Occipital lobe (tissue), 2 donors: ENCODE data around the gene TOM1L1. TPM values are rescaled to one million over a fixed set of nuclear protein-coding genes. Genes with fewer than 3 reads are reported as not detected.
"Not testable (repeated sequence)": the region's sequence is repeated elsewhere in the genome, so short reads cannot be mapped to it uniquely, and the experiment has no call there.

Experiments used
- DNase-seq: peaks from one replicate; lab custom pipeline; 2025; lab: John Stamatoyannopoulos, UW
- total RNA-seq: library from RNA; depleted of rRNA; stranded (reverse); fragments of >200 nt; gene quantifications from one replicate; pipeline ENCODE4 v1.2.3, GENCODE V29; 2014

The TOM1L1 gene, protein sequence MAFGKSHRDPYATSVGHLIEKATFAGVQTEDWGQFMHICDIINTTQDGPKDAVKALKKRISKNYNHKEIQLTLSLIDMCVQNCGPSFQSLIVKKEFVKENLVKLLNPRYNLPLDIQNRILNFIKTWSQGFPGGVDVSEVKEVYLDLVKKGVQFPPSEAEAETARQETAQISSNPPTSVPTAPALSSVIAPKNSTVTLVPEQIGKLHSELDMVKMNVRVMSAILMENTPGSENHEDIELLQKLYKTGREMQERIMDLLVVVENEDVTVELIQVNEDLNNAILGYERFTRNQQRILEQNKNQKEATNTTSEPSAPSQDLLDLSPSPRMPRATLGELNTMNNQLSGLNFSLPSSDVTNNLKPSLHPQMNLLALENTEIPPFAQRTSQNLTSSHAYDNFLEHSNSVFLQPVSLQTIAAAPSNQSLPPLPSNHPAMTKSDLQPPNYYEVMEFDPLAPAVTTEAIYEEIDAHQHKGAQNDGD
- 7.8 TPM for total RNA-seq

DNA sequence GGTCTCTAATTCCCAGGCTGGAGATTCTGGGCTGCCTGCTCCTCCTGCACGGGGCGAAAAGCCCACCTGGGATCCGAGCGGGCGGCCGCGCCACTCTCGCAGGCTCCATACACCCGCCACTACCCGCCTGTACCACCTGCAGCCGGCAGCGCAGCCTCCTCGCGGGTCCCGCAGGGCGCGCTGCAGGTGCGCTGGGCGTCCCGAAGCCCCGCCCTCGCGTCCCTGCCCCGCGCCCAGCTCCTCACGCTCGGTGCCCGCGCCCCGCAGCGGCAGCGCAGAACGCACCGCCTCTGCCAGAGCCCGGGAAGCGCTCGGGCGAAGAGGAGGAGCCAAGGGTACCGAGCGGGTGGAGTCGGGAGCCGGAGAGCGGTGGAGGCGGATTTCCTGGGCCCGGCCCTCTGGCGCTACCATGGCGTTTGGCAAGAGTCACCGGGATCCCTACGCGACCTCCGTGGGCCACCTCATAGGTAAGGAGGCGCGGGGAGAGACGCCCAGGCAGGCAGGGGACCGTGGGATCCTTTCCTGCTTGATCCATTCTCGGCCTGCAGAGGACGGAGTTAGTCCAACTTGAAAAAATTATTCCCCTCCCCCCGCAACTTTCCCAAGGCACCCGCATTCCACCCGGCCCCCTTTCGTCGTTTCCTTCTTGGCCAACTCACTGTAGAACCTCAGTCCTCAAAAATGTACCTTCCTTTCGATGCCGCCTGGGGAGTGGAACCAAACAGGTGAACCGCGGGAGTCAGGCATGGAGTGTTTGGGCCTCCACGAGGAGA, at the start of gene TOM1L1:
TOM1L1 (plus strand) TSS at position 396 of the 773 bp plus-strand sequence; CDS start at position 410, 14 bp downstream.
- peak; percentile 56 for DNase-seq

DNA sequence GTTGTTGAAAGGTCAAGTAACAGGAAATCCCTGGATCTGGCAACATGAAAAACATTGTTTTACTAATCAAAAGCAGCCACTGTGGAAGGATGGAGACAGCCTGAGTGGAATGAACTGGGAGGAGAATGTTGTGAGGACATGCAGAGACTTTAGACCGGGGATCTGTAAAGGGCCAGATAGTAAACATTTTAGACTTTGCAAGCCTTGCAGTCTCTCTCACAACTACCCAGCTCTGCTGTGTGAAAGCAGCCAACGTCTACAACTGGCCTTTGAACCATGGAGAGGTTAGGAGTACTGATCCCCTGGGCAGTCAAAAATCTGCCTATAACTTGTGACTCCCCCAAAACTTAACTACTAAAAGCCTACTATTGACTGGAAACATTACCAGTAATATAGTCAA, 41.5 kb upstream of the TOM1L1 start:
- DNase-seq = no peak

DNA sequence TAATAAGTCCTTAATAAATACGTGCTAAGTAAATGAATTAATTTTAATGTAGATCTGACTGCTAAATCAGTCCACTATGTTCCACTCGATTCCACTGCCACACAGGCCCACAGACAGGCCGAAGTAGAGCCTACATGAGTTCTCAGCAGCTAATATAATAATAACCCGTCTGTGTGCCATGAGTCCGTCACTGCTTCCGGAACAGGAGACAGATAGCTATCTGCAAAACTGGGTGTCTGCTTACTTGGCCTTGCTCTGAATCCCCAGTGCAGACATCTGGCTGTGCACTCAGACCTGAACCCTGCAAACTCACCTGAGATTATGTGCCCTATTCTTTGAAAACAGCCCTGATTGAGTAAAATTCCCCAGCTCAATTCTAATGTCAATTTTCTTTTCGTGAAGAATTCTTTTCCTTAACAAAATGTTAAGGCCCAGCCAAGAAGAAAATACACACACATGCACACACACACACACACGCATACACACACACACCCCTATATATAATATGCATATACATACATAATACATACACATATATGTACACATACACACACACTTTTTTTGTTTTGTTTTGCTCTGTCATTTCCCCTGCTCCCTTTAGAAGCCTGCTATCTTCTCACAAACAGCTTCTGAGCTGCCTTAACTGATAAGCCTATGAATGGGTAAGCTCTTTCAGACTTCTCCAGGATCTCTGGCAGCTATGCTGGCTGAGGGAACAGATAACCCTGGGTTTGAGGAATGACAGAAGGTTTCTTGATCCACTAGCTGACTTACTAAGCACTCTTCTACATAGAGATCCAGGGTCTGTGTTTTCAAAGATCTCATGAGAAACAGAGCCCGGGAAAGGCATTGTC, 39.8 kb upstream of the TOM1L1 start:
- DNase-seq = no peak

DNA sequence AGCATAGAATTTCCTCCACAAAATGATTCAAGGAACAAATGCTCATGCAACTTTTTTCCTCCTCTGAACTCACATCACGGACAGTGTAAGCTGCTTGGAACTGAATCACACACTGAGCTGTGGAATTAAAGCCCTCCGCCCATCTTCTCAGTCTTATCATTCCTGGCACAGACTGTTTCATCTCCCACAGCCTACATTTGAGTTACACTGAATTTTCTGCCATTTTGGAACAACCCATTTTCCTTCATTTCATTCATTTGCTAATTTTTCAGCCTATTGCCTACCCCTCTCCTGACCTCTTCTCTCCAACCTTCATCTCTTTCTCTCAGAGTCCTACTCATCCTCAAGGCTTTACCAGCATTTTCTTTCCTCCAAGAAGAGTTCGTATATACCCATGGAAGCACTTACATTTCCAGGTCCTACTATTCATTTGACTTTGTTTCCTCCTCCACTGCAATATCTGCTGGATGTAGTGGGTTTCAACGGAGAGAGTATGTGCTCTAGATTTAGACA, 39.1 kb upstream of the TOM1L1 start:
- no peak for DNase-seq

DNA sequence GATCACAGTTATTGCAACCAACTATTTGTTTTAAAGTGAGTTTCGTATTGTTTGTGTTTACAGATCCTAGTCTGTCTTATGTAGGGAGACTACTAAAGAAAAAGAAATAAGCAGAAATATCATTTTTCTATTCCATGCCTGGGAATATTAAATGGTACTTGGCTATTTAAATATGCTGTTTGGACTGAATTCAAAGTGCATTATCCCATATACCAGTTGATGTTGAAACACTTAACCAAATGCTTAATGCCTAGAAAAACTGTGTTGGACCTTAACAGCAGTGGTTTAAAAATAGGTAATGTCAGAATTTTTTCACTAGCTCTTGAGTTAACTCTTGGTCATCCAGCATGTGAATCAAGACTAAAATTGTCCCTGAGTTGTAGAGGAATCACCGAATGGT, 37.5 kb upstream of the TOM1L1 start:
- DNase-seq = no peak

DNA sequence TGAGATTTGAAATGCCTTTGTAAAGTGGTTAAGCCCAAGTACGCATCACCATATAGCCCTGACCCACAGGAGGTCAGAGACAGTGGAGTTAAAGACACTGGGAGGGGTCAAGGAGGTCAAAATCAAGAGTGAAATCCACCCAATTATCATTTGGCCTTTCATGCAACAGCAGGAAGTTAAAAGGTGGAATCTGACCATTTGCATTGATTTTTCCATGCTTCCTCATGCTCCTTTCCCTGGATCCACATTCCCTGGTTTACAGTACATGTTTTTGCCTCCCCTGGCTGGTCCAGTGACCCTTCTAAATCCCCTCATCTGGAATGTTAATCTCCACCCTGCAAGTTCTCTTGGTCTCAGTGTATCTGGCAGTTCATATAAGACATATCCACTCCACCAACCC, 36.6 kb upstream of the TOM1L1 start:
- DNase-seq = no peak

DNA sequence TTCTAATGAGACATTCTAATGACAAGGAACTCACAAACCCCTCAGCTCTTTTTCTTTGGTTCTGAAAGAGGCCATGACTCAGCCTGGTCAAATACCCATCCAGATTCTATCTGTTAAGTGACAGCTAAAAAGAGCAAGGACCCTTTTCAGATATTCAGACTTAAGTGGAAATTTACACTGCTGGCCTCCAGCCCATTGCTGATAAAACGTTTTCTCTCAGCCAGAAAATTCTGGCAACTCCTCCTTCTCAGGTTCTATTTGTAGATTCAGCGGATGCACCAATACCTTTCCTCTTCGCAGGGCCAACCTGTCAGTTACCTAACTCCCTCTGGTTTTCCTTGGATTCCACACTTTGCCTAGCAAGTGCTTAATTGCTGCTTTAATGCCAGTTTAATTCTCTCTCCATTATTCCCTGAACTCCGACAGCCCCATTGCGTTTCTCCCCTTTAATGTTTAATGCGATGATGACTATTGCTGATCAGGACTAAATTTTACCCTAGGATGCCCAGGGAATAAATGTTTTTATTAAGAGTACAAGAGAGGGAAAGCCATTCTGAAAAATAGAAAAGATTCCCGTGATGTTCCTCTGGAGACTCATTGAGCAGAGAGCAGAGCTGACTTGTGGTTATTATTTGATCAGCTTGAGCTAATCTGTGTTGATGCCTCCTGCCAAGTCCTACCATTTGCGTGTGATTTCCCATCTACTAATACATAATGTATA, 35.9 kb upstream of the TOM1L1 start:
- no peak for DNase-seq

DNA sequence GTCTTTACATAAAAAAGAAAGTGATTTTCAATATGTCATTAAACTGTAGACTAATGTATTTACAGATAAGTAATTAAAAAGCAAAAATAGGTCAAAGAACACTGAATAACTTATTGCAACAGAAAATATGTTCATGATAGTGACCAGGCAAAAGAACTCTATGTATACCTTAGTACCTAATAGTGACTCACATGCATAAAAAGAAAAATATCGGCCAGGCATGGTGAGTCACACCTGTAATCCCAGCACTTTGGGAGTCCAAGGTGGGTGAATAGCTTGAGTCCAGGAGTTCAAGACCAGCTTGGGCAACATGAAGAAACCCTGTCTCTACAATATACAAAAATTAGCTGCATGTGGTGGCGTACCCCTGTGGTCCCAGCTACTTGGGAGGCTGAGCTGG, 33.0 kb upstream of the TOM1L1 start:
- DNase-seq = no peak

DNA sequence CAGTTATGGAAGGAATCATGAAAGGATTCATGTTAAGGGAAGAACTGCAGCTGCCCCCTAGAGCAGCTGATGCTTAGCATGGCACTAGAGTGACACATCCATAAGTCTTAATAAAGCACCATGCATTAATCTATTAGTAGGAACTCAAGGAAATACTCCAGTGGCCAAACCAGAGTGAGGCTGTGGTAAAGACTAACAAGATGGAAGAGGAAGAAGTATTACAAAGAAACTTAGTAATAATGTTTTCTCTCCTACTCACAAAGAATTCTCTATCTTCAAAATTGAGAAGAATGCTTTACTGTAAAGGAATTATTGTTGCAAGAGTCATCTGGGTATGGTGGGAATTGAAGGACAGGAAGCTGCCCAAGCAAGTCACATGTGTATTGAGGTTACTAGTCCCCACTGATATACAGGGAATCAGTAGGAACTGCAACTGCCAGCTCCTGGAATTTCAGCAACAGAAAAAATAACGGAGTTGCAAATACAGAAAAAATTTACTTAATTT, 29.9 kb upstream of the TOM1L1 start:
- no peak for DNase-seq

DNA sequence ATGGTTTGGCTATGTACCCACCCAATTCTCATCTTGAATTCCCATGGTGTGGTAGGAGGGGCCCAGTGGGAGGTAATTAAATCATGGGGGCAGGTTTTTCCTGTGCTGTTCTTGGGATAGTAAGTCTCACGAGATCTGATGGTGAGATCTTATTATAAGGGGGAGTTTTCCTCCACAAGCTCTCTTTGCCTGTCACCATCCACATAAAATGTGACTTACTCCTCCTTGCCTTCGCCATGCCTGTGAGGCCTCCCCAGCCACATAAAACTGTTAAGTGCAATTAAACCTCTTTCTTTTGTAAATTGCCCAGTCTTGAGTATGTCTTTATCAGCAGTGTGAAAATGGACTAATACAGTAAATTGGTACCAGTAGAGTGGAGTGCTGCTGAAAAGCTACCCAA, 24.7 kb upstream of the TOM1L1 start:
- not testable (repeated sequence) for DNase-seq

DNA sequence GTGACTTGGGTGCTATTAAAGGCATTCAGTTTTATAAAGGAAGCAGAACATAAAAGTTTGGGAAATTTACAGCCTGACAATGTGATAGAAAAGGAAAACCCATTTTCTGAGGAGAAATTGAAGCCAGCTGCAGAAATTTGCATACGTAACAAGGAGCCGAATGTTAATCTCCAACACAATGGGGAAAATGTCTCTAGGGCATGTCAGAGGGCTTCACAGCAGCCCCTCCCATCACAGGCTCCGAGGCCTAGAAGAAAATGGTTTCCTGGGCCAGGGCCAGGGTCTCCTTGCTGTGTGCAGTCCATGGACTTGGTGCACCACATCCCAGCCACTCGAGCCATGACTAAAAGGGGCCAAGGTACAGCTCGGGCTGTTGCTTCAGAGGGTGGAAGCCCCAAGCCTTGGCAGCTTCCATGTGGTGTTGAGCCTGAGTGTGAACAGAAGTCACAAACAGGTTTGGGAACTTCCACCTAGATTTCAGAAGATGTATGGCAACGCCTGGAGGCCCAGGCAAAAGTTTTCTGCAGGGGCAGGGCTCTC, 23.9 kb upstream of the TOM1L1 start:
- DNase-seq = no peak

DNA sequence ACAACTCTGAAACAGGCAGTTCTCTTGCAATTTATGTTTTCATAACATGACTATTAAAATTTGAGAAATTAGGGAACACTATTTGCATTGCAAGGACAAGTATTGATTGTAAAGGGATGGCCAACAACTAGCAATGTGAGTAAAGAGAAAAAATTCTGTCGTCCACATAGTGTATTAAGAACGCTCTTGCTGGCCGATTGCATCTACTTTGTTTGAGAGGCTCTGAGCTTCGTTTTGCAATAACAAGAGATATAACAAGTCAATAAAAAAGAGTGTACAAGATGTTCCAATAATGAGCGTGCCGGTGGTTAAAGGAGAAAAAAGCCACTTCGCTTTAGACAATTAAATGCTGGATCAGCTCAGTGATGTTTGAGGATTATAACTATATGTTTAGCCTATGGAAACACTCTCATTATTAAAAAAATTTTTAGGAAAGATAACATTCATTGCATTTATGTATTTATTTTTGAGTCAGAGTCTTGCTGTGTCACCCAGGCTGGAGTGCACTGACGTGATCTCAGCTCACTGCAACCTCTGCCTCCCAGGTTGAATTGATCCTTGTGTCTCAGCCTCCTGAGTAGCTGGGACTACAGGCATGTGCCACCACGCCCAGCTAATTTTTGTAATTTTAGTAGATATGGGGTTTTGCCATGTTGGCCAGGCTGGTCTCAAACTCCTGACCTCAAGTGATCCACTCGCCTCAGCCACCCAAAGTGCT, 19.2 kb upstream of the TOM1L1 start:
- no peak for DNase-seq

DNA sequence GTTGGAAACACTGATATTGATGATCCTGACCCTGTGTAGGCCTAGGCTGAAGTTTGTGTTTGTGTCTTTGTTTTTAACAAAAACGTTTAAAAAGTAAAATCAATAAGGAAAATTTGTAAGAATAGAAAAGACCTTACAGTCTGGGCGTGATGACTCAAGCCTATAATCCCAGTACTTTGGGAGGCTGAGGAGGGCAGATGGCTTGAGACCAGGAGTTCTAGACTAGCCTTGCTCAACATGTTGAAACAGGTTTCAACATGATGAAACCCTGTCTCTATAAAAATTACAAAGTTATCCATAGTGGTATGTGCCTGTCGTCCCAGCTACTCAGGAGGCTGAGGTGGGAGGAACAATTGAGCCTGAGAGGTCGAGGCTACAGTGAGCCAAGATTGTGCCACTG, 18.3 kb upstream of the TOM1L1 start:
- DNase-seq = no peak

DNA sequence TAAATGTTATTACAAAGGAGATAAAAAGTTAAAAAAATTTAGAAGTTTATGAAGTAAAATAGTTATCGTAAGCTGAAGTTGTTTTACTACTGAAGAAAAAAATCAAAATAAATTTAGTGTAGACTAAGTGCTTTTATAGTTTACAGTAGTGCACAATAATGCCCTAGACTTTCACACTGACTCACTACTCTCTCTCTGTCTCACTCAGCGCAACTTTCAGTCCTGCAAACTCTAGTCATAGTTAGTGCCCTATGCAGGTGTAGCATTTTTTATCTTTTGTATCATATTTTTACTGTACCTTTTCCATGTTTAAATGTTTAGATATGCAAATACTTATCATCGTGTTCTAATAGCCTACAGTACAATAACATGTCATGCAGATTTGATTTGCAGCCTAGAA, 17.7 kb upstream of the TOM1L1 start:
- no peak for DNase-seq

DNA sequence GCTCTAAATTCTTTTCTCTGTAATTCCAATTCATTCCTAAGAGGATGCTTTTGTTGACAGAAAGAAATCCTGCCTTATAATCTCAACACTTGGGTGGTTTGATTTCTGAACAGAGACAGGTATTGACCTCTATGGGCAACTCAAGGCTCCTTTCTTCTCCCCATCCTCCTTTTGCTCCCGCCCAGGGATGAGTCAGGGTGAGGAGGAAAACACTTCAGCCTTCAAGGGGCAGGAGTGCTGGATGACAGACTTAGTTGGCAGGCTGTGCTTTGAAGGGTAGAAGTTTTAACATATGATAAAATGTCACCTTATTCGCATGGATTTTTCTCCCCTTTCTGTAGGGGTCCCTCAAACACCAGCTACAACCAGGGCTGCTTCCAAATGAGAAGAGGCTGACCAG, 16.7 kb upstream of the TOM1L1 start:
- DNase-seq = no peak

DNA sequence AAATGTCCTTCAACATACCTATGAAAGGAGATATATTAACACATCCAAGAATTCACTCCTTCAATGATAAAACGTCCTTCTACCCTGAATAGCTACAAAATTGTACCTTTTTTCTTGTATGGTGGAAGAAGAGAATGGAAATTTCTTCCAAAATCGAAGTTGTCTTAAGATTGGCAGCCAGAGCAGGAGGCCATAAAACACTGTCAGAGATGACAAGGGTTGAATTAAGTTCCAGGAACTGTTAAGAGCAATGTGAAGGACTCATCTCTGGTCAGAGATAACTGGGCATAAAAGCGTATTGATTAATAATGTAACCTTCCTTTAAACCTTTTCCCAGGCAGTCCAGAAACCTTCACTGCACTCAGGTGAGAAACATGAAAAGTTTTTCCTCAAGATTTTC, 12.9 kb upstream of the TOM1L1 start:
- no peak for DNase-seq

DNA sequence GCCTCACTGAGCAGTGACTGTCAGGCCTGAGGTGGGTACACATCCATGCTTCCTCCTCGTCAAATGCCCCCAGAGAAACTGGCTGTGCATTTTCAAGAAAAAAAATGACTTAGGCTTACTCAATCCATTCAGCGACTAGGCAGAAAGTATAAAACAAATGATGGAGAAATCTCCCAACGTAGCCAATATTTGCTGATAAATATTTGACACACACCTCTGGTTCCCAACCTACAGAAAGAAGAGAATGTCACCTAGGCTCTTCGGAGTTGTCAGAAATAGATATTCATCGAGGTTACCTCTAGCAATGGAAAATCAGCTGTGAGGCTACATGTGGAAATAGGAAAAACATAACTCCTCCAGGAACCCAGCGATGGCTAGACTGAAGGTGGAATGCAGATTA, 12.4 kb upstream of the TOM1L1 start:
- no peak for DNase-seq

DNA sequence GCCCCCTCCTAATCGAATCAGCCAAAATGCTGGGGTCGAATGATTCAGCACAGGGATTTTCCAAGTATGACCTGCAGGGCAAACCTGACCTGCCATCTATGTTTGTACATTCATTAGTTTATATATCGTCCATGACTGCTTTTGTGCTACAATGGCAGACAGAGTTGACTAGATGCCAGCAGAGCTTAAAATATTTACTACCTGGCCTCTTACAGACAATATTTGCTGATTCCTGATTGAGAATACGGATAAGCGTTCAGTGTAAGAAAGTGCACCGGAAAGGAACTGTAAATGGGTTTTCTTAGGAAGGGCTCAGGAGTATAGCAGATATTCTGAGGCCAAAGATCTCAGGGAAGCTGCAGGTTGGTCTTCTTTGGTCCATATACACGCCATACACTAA, 11.7 kb upstream of the TOM1L1 start:
- no peak for DNase-seq

DNA sequence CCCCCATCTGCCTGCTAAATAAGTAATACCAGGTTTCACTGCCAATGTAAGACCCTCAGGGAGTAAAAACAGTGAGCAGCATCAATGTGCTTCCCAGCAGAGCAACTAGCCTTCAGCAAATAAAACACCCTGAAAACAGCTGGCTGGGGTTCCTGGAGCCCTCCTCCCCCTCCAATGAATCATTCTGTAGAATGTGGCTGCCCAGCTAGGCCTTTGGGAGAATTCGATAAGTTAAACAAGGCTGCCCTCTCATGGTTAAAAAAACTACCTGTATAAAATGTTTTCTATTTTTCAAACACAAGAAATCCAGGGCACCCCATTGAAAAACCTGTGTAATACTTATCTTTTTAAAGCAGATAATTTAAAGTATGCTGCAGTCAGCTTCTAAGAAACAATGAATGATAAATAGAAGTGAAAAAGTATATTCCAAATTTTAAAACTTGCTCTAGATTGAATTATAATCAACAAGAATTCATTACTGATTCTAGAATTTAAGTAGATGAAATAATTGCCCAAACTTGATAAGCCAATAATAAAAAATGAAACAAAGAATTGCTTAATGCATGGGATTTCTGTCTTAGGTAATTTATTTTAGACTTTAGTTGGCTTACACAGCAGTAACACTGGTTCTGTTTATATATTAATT, 9.4 kb upstream of the TOM1L1 start:
- DNase-seq = peak; percentile 22
